Upper lobe of right lung (tissue), 1 donor: ENCODE measurements around the gene ADGRD2. TPM values are rescaled to one million over a fixed set of nuclear protein-coding genes. Genes with fewer than 3 reads are reported as not detected.

Source experiments
- ATAC-seq: fragments of 200-7000 bp; cut with Tn5 transposase; one replicate; pipeline ENCODE4 v1.9.1; 2020; ENCODE audit warnings: mild to moderate bottlenecking, moderate library complexity
- DNase-seq: peaks from one replicate; pipeline ENCODE4 v3.0.0-alpha.2; 2020
- H3K27ac ChIP-seq: fragments of 200-600 bp; one replicate; pipeline ENCODE4 v1.8.0; 2022
- H3K27me3 ChIP-seq: fragments of 200-600 bp; one replicate; pipeline ENCODE4 v1.8.0; 2022; ENCODE audit warnings: mild to moderate bottlenecking
- H3K36me3 ChIP-seq: fragments of 200-600 bp; one replicate; pipeline ENCODE4 v1.8.0; 2022
- H3K4me1 ChIP-seq: fragments of 200-600 bp; one replicate; pipeline ENCODE4 v1.8.0; 2022
- H3K4me3 ChIP-seq: fragments of 200-600 bp; one replicate; pipeline ENCODE4 v1.8.0; 2022; ENCODE audit warnings: mild to moderate bottlenecking
- H3K9me3 ChIP-seq: fragments of 200-600 bp; one replicate; pipeline ENCODE4 v1.8.0; 2022
- intact Hi-C: fragments of 100-400 bp; cut with DNase I; formaldehyde crosslinking; loops from one replicate; pipeline ENCODE4 v1.11.0; 2022
- total RNA-seq: library from RNA; stranded (reverse); fragmentation: NEBNext Ultra II Directional; extraction: Animal tissue kit (Norgen Biotek cat#: 25700); gene quantifications from one replicate; pipeline ENCODE4 v1.2.1, GENCODE V29; 2021
- TF ChIP-seq, protein P1 (sequence below): fragments of 200-600 bp; IDR thresholded peaks from one replicate; pipeline ENCODE4 v1.8.0; 2022; ENCODE audit warnings: antibody characterized with exemption
- donor health status: DM: no; HTN: yes; CAD: no; lungs with severe emphysema.

The ADGRD2 gene
- total RNA-seq, 1 donor from 2014 or later: not detected

DNA sequence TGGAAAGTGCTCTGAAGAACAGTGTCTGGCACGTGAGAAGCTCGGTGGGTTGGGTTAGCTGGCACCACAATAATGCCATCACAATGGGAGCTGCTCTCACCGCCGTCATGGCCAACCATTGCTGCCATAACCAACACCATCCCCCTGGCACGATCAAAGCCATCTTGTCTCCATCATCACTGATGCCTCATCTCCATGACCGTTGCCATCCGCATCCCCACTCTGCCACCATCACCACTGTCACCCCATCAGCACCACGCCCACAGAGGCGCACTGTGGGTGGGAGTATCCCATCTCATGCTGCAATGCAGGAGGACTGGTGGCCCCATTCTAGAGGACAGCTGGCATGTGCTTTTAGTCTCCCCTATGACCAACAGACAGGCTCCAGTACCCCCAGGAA is 33.2 kb downstream of the ADGRD2 start:
- TF ChIP-seq, protein P1, sequence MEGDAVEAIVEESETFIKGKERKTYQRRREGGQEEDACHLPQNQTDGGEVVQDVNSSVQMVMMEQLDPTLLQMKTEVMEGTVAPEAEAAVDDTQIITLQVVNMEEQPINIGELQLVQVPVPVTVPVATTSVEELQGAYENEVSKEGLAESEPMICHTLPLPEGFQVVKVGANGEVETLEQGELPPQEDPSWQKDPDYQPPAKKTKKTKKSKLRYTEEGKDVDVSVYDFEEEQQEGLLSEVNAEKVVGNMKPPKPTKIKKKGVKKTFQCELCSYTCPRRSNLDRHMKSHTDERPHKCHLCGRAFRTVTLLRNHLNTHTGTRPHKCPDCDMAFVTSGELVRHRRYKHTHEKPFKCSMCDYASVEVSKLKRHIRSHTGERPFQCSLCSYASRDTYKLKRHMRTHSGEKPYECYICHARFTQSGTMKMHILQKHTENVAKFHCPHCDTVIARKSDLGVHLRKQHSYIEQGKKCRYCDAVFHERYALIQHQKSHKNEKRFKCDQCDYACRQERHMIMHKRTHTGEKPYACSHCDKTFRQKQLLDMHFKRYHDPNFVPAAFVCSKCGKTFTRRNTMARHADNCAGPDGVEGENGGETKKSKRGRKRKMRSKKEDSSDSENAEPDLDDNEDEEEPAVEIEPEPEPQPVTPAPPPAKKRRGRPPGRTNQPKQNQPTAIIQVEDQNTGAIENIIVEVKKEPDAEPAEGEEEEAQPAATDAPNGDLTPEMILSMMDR: no peak
- Histone ChIP-seq H3K4me1 (no peaks in the 10 kb centered on the region), H3K4me3 (no peak overlapping the region), H3K27ac (no peak overlapping the region), H3K27me3 (peaks cover 40% of the 10 kb centered on the region), H3K9me3 (no peaks in the 10 kb centered on the region), H3K36me3 (no peaks in the 10 kb centered on the region)
- intact Hi-C loops: no loop called here
- ATAC-seq: no peak
- DNase-seq: no peak

DNA sequence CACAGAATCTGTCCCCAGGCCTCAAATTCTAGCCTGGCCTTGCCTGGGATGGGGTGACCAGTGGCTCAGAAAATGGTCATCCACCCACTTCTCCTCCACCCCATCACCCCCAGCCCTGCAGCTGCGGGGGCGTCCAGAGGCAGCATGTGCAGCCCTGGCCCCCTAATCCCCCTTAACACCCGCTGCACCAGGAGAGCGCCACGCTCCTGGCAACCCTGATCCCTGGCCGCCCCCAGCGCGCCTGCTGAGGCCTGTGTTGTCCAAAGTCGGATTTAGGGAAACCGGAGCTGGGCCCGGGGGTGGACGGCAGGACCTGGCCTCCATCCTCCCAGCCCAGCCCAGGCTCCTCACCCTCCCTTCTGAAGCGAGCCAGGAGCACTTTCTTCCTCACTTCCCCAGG is 35.0 kb downstream of the ADGRD2 start:
- DNase-seq: no peak

DNA sequence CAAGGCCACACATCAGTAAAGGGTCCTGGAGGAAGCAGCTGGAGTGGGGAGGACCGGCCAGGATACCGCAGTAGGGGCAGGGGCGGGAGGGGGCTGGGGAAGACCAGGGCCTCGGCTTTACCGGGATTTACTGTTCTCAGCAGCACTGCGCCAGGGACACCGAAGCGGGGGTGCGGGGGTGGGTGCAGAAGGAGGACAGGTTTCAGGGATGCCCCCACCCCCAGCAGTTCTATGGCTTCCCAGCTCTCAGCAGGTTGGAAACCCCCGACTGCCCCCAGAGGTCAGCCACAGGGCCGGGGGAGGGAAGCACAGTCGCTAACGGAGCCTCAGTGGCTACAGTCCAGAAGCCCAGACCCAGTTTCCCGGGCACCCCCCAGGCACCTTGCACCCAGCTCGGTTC is 35.7 kb downstream of the ADGRD2 start:
- no peaks in the 10 kb centered on the region for H3K9me3 ChIP-seq
- DNase-seq (no peak), ATAC-seq (no peak)
- no peak overlapping the region for H3K4me3 ChIP-seq
- intact Hi-C loops: no loop called here
- H3K27me3 ChIP-seq: peaks cover 24% of the 10 kb centered on the region
- no peaks in the 10 kb centered on the region for H3K36me3 ChIP-seq
- TF ChIP-seq, protein P1: no peak
- H3K27ac ChIP-seq: no peak overlapping the region
- no peaks in the 10 kb centered on the region for H3K4me1 ChIP-seq

More for the DNA sequence above, 35.0 kb downstream of the ADGRD2 start:
- H3K27me3 ChIP-seq: peaks cover 24% of the 10 kb centered on the region
- TF ChIP-seq, protein P1: no peak
- intact Hi-C loops: no loop called here
- H3K36me3 ChIP-seq: no peaks in the 10 kb centered on the region
- H3K4me1 ChIP-seq: no peaks in the 10 kb centered on the region
- H3K27ac ChIP-seq: no peak overlapping the region
- no peaks in the 10 kb centered on the region for H3K9me3 ChIP-seq
- no peak for ATAC-seq
- H3K4me3 ChIP-seq: no peak overlapping the region

DNA sequence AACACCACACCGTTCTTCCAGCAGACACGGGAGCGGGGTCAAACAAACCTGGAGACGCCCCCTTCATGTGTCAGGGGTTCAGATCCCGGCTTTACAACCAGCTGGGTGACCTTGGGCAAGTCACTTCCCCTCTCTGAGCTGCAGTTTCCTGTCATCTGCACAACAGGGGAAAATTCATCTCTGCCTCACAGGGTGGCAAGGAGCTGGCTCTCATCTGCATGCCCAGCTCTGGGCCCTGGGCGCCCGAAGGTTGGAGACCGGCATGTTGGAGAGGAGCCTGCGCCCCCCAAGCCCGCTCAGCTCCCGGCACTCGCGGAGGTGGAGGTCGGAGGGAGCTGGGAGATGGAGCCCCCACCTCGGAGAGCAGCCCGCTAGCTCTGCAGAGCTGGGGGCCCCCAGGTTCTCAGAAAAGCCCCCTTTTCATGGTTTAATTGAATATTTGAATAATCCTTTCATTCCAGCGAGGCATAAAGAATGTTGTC is 36.6 kb downstream of the ADGRD2 start:
- no peak overlapping the region for H3K4me3 ChIP-seq
- intact Hi-C loops: no loop called here
- H3K9me3 ChIP-seq: no peaks in the 10 kb centered on the region
- no peaks in the 10 kb centered on the region for H3K4me1 ChIP-seq
- H3K27ac ChIP-seq: no peak overlapping the region
- TF ChIP-seq, protein P1: no peak
- H3K27me3 ChIP-seq: peaks cover 24% of the 10 kb centered on the region
- H3K36me3 ChIP-seq: no peaks in the 10 kb centered on the region
- no peak for DNase-seq
- no peak for ATAC-seq

DNA sequence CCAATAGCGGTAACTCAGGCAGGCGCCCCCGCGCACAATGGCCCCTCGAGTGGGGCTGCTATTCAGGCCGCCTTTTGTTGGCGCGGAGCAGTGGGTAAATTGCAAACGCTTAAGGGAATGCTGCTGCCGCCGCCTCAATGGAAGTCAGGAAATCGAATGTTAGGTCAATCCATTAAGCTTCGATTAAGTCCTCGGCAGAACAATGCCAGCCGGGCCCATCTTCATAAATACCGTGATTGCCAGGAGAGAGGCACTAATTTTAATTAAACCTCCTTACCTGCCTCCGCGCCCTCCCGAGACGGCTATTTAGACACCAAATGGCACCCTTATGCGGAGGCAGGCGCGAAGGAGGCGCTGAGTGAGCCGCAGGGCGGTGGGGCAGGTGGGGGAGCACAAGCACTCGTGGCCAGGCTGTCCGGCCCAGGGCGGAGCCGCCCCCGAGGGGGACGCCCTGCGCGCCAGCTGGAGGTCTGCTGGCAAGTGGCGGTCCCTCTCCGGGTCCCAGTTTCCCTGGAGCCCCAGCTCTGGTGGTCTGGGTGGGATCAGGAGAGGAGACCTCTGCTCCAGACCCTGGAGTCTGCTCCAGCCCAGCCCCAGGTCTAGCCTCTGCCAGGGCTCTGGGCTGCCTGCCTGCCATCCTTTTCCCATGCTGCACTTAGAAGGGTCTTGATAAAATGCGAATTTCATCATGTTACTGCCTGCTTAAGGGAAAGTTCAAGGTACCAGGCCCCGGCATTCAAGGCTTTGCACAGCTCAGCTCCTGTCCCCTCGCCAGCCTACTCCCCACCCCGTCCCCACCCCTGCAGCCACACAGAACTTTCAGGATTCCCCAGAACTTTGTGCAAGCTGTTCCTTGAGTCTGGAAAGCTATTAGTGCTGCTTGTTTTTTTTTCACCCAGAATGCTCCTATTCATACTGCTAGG is 37.3 kb downstream of the ADGRD2 start:
- intact Hi-C loops: no loop called here
- ATAC-seq (no peak), DNase-seq (no peak)
- H3K27me3 ChIP-seq: peaks cover 24% of the 10 kb centered on the region
- H3K9me3 ChIP-seq: no peaks in the 10 kb centered on the region
- no peaks in the 10 kb centered on the region for H3K36me3 ChIP-seq
- no peak overlapping the region for H3K27ac ChIP-seq
- H3K4me3 ChIP-seq: no peak overlapping the region
- TF ChIP-seq, protein P1: no peak
- H3K4me1 ChIP-seq: no peaks in the 10 kb centered on the region
